ENCODE results near the gene S100A7A.

Gene S100A7A

DNA sequence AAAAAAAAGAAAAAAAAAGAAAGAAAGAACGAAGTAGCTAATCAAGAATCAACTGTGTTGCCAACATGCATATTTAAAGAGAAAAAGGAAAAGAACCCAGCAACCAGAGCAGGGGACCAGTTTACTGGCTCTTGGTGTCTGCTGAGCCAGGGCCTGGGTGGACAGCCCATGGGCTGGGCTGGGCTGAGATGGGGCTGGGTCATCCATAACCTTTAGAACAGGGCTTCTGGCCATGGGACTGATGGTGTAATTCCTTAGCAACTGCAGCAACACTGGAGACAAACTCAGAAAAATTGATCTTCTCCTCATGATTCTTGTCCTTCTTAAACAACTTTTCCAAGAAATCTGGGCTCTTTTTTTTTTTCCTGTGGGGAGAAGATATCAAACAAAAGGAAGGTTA lies 10.5 kb downstream of the S100A7A start:
- no peak overlapping the region for H3K4me3 ChIP-seq (ENCODE audit: low read depth, low read length)
- H3K4me1 ChIP-seq (ENCODE audit: control insufficient read depth, insufficient read depth, low read length) = no peaks in the 10 kb centered on the region
- no peaks in the 10 kb centered on the region for H3K36me3 ChIP-seq (ENCODE audit: control insufficient read depth, insufficient read depth, low read length)
- H3K27me3 ChIP-seq (ENCODE audit: control insufficient read depth, insufficient read depth, low read length) = peaks cover 6% of the 10 kb centered on the region; the same call in 1 of the 2 replicates
- no peak overlapping the region for H3K9ac ChIP-seq (ENCODE audit: low read length)
- H3K9me3 ChIP-seq (ENCODE audit: control insufficient read depth, insufficient read depth, low read depth, low read length) = no peaks in the 10 kb centered on the region
- no peak overlapping the region for H3K27ac ChIP-seq (ENCODE audit: low read depth, low read length)

DNA sequence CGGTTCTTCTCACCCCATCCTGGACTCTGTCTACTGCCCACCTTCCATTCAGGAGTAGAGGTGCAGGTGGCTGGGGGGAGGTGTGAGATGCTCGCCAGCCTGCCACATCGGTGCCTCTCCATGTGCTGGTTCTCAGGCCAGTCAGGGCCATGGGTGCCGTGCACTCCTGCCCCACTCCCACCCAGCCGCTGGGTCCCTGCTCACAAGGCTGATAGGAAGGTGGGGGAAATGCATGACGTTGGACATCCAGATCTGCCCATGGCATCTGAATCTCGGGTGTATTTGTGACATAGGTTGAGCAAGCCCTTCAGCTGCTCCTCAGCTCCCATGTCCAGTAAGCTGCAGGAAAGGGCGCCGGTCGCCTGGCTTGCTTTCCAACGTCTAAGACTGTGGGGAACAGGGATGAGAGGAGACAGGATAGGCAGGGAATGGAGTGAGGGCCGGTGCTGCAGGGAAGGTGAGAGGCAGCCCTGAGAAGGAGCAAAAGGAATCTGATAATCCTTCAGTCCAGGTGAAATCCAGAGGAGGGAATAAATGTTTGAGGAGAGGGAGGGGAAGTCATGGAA lies 11.8 kb downstream of the S100A7A start:
- H3K36me3 ChIP-seq (ENCODE audit: control insufficient read depth, insufficient read depth, low read length) = no peaks in the 10 kb centered on the region
- H3K27ac ChIP-seq (ENCODE audit: low read depth, low read length) = no peak overlapping the region
- H3K9me3 ChIP-seq (ENCODE audit: control insufficient read depth, insufficient read depth, low read depth, low read length) = no peaks in the 10 kb centered on the region
- H3K4me3 ChIP-seq (ENCODE audit: low read depth, low read length) = no peak overlapping the region
- no peaks in the 10 kb centered on the region for H3K4me1 ChIP-seq (ENCODE audit: control insufficient read depth, insufficient read depth, low read length)
- H3K9ac ChIP-seq (ENCODE audit: low read length) = no peak overlapping the region
- peaks cover 6% of the 10 kb centered on the region; the same call in 1 of the 2 replicates for H3K27me3 ChIP-seq (ENCODE audit: control insufficient read depth, insufficient read depth, low read length)

DNA sequence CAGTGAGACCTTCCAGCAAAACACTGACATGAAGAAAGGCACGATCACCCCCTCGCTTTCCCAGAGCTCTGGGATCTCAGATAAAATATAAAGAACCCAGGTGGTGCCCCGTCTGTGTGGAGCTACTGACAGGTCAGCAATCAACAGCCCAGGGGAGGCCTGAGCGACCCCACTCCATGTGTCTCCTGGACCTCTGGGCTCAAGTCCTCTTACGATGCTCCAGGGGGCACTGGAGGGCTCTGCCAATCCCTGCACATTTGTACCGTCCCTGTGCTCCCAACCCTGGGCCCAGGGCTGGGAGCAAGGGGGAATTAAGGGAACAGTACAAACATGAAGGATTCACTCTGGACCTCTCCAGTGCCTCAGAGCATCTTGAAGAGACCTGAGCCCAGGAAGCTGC lies 12.5 kb downstream of the S100A7A start:
- Histone ChIP-seq H3K9ac (ENCODE audit: low read length) (no peak overlapping the region), H3K4me3 (ENCODE audit: low read depth, low read length) (no peak overlapping the region), H3K9me3 (ENCODE audit: control insufficient read depth, insufficient read depth, low read depth, low read length) (no peaks in the 10 kb centered on the region), H3K36me3 (ENCODE audit: control insufficient read depth, insufficient read depth, low read length) (no peaks in the 10 kb centered on the region), H3K27me3 (ENCODE audit: control insufficient read depth, insufficient read depth, low read length) (peaks cover 6% of the 10 kb centered on the region; the same call in 1 of the 2 replicates), H3K27ac (ENCODE audit: low read depth, low read length) (no peak overlapping the region), H3K4me1 (ENCODE audit: control insufficient read depth, insufficient read depth, low read length) (no peaks in the 10 kb centered on the region)

GRCh38 chr1:153429266-153430165 lies 13.2 kb downstream of the S100A7A start:
- Histone ChIP-seq H3K27ac (ENCODE audit: low read depth, low read length) (no peak overlapping the region), H3K4me1 (ENCODE audit: control insufficient read depth, insufficient read depth, low read length) (no peaks in the 10 kb centered on the region), H3K27me3 (ENCODE audit: control insufficient read depth, insufficient read depth, low read length) (peaks cover 6% of the 10 kb centered on the region; the same call in 1 of the 2 replicates), H3K9ac (ENCODE audit: low read length) (no peak overlapping the region), H3K9me3 (ENCODE audit: control insufficient read depth, insufficient read depth, low read depth, low read length) (no peaks in the 10 kb centered on the region), H3K4me3 (ENCODE audit: low read depth, low read length) (no peak overlapping the region), H3K36me3 (ENCODE audit: control insufficient read depth, insufficient read depth, low read length) (no peaks in the 10 kb centered on the region)

DNA sequence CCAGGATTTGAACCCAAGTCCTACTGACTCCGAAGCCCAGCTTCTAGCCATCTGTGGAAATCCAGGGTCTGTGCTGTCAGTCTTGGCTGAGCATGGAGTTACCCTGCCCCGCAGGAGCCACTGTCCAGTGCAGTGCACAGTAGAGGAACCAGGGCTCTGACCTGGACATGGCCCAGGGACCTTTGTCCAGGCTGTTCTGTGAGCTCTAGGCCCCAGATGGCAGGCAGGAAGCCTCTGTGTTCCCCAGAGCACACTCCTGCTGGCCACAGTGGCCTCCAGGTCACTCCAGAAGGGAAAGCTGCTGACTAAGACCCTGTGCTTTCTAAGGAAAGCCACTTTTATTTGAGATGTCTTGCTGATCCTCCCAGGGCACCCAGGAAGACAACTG lies 13.8 kb downstream of the S100A7A start:
- Histone ChIP-seq H3K9me3 (ENCODE audit: control insufficient read depth, insufficient read depth, low read depth, low read length) (no peaks in the 10 kb centered on the region), H3K36me3 (ENCODE audit: control insufficient read depth, insufficient read depth, low read length) (no peaks in the 10 kb centered on the region), H3K27me3 (ENCODE audit: control insufficient read depth, insufficient read depth, low read length) (peaks cover 5% of the 10 kb centered on the region; the same call in 1 of the 2 replicates), H3K4me3 (ENCODE audit: low read depth, low read length) (no peak overlapping the region), H3K4me1 (ENCODE audit: control insufficient read depth, insufficient read depth, low read length) (no peaks in the 10 kb centered on the region), H3K9ac (ENCODE audit: low read length) (no peak overlapping the region), H3K27ac (ENCODE audit: low read depth, low read length) (no peak overlapping the region)

GRCh38 chr1:153430561-153430960 lies 14.2 kb downstream of the S100A7A start:
- Histone ChIP-seq H3K27ac (ENCODE audit: low read depth, low read length) (no peak overlapping the region), H3K9me3 (ENCODE audit: control insufficient read depth, insufficient read depth, low read depth, low read length) (no peaks in the 10 kb centered on the region), H3K36me3 (ENCODE audit: control insufficient read depth, insufficient read depth, low read length) (no peaks in the 10 kb centered on the region), H3K4me3 (ENCODE audit: low read depth, low read length) (no peak overlapping the region), H3K27me3 (ENCODE audit: control insufficient read depth, insufficient read depth, low read length) (peaks cover 2% of the 10 kb centered on the region; the same call in 1 of the 2 replicates), H3K4me1 (ENCODE audit: control insufficient read depth, insufficient read depth, low read length) (no peaks in the 10 kb centered on the region), H3K9ac (ENCODE audit: low read length) (no peak overlapping the region)

GRCh38 chr1:153431002-153431401 lies 14.7 kb downstream of the S100A7A start:
- peaks cover 2% of the 10 kb centered on the region; the same call in 1 of the 2 replicates for H3K27me3 ChIP-seq (ENCODE audit: control insufficient read depth, insufficient read depth, low read length)
- no peaks in the 10 kb centered on the region for H3K36me3 ChIP-seq (ENCODE audit: control insufficient read depth, insufficient read depth, low read length)
- H3K9ac ChIP-seq (ENCODE audit: low read length) = no peak overlapping the region
- H3K4me3 ChIP-seq (ENCODE audit: low read depth, low read length) = no peak overlapping the region
- no peak overlapping the region for H3K27ac ChIP-seq (ENCODE audit: low read depth, low read length)
- H3K9me3 ChIP-seq (ENCODE audit: control insufficient read depth, insufficient read depth, low read depth, low read length) = no peaks in the 10 kb centered on the region
- no peaks in the 10 kb centered on the region for H3K4me1 ChIP-seq (ENCODE audit: control insufficient read depth, insufficient read depth, low read length)

DNA sequence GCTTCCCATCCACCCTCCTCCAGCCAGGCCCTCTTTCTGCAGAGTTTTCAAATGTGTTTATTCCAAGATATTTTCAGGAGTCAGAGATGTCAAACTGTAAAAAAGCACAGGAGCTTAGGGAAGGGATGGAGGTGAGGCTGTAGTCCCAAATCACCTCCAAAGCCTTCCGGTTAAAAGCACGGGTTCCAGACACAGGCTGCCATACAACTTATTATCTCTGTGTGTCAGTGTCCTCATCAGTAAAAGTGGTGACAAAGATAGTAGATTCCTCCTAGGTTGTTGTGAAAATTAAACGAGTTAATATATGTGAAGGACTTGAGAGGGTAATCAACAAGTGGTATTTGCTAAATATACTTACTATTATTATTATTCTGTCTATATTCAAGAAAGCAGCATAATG lies 15.1 kb downstream of the S100A7A start:
- H3K4me1 ChIP-seq (ENCODE audit: control insufficient read depth, insufficient read depth, low read length) = no peaks in the 10 kb centered on the region
- no peak overlapping the region for H3K27ac ChIP-seq (ENCODE audit: low read depth, low read length)
- no peak overlapping the region for H3K9ac ChIP-seq (ENCODE audit: low read length)
- no peak overlapping the region for H3K4me3 ChIP-seq (ENCODE audit: low read depth, low read length)
- H3K36me3 ChIP-seq (ENCODE audit: control insufficient read depth, insufficient read depth, low read length) = no peaks in the 10 kb centered on the region
- peaks cover 3% of the 10 kb centered on the region; the same call in 1 of the 2 replicates for H3K27me3 ChIP-seq (ENCODE audit: control insufficient read depth, insufficient read depth, low read length)
- no peaks in the 10 kb centered on the region for H3K9me3 ChIP-seq (ENCODE audit: control insufficient read depth, insufficient read depth, low read depth, low read length)

DNA sequence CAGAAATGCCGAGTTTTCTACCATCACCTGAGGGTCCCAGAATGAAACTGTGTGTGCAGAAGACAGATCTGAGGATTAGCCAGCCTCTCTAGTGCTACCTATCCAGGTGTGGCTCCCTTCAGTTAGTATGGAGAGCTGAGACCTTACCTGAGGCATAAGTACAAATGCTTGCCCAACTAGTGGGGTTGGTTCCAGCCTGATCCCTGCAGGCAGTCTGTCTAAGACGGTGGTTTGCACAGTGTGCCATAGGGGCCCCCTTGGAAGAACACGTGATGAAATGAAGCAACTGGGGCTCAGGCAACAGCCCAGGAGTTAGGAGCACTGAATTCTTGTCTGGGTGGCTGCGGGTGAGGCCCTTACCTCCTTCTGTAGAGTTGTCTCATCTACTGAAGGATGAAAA lies 15.6 kb downstream of the S100A7A start:
- Histone ChIP-seq H3K27me3 (ENCODE audit: control insufficient read depth, insufficient read depth, low read length) (peaks cover 6% of the 10 kb centered on the region; the same call in 1 of the 2 replicates), H3K4me1 (ENCODE audit: control insufficient read depth, insufficient read depth, low read length) (no peaks in the 10 kb centered on the region), H3K9ac (ENCODE audit: low read length) (no peak overlapping the region)

DNA sequence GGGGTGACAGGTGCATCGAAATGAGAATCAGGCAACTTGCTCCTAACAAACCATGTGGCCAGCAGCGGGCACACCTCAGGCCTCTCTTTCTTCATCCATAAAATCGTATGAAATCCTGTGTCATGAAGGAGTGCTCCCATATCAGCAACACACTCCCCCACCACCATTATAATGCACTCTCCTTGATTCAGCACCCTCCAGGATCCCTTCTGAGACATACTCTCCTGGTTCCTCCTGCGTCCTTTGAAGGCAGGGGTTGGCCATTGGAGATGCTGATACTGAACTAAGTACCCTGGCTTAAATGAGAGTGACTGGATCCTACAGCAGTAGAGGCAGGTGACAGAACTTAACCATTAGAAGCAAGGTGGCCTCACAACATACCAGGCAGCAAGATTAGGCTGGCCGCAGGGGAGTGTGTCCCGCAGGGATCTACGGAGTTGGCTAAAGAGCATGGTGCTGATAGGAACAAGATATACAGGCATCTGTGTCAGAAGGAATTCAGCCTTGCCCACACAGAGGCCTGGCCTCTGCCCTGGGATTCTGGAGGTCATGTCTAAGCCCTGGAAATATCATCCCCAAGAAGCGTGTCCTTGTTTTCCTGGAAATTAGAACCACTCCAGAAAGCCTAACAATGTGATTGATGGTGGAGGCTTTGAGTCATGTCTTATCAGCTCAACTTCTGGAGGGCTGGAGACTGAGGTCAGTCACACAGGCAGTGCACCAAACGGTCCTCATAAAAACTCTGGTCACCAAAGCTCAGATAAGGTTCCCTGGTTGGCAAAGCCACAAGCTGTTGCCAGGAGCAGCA lies 16.8 kb downstream of the S100A7A start:
- Histone ChIP-seq H3K9me3 (ENCODE audit: control insufficient read depth, insufficient read depth, low read depth, low read length) (no peaks in the 10 kb centered on the region), H3K36me3 (ENCODE audit: control insufficient read depth, insufficient read depth, low read length) (no peaks in the 10 kb centered on the region), H3K27me3 (ENCODE audit: control insufficient read depth, insufficient read depth, low read length) (0 out of 2 replicates have a peak, but pooled peaks cover 5% of the 10 kb centered on the region), H3K4me1 (ENCODE audit: control insufficient read depth, insufficient read depth, low read length) (no peaks in the 10 kb centered on the region), H3K27ac (ENCODE audit: low read depth, low read length) (no peak overlapping the region), H3K9ac (ENCODE audit: low read length) (no peak overlapping the region), H3K4me3 (ENCODE audit: low read depth, low read length) (no peak overlapping the region)

More for the DNA sequence above, 15.6 kb downstream of the S100A7A start:
- Histone ChIP-seq H3K36me3 (ENCODE audit: control insufficient read depth, insufficient read depth, low read length) (no peaks in the 10 kb centered on the region), H3K9me3 (ENCODE audit: control insufficient read depth, insufficient read depth, low read depth, low read length) (no peaks in the 10 kb centered on the region), H3K27ac (ENCODE audit: low read depth, low read length) (no peak overlapping the region), H3K4me3 (ENCODE audit: low read depth, low read length) (no peak overlapping the region)

Data from HUES6 (cell line).